ENCODE measurements around the gene SORCS2. TPM values are rescaled to one million over a fixed set of nuclear protein-coding genes. Genes with fewer than 3 reads are reported as not detected.

The SORCS2 gene
- polyA plus RNA-seq, 1 donor (not counting 4 experiments of a cell fraction or from before 2014, with no cell fraction given) = 0.09 TPM

DNA sequence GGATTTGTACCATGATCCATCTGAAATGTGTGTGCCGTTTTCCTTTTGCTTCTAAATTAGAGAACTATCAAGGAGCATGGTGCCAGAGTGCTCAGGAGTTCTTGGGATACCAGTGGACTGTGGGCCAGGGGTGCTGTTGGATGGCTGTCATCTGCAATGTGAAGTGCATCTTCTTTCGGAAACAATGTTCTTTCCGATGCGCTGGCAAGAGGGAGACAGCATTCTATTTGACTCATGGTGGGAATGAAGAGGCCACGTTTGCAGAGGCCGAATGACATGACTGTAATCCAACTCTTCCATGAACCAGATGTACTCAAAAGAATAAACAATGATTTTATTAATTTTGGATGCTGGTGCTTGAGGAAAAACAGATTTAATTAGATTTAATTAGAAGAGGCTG lies 45.5 kb downstream of the SORCS2 start:
- no peak for FAIRE-seq
- Histone ChIP-seq H3K27me3 (ENCODE audit: control insufficient read depth, extremely low read depth, insufficient read depth, low read length) (no peaks in the 10 kb centered on the region), H3K9me3 (ENCODE audit: control insufficient read depth, low read depth, low read length) (peaks cover 3% of the 10 kb centered on the region), H3K4me3 (ENCODE audit: control insufficient read depth in 2 of 3, extremely low read depth in 1 of 3, insufficient read depth in 2 of 3, low read depth in 1 of 3, low read length in 3 of 3) (no peak overlapping the region), H4K20me1 (ENCODE audit: control insufficient read depth, extremely low read depth, insufficient read depth, low read length) (no peaks in the 10 kb centered on the region), H3K9me1 (ENCODE audit: control insufficient read depth, extremely low read depth, insufficient read depth, low read length) (no peaks in the 10 kb centered on the region), H3K79me2 (ENCODE audit: control insufficient read depth, insufficient read depth, low read length) (no peaks in the 10 kb centered on the region), H2AFZ (ENCODE audit: control insufficient read depth, low read length) (no peak overlapping the region), H3K36me3 (ENCODE audit: control insufficient read depth in 2 of 2, extremely low read depth in 1 of 2, insufficient read depth in 2 of 2, low read length in 2 of 2) (no peaks in the 10 kb centered on the region), H3K4me2 (ENCODE audit: control insufficient read depth, extremely low read depth, insufficient read depth, low read depth, low read length) (no peak overlapping the region), H3K27ac (ENCODE audit: control insufficient read depth, insufficient read depth, low read length) (no peak overlapping the region), H3K9ac (ENCODE audit: control insufficient read depth, extremely low read depth, insufficient read depth, low read length) (no peak overlapping the region), H3K4me1 (ENCODE audit: control insufficient read depth, extremely low read depth, insufficient read depth, low read length) (no peaks in the 10 kb centered on the region)
- dilution Hi-C loops (cut with MboI; ENCODE audit: extremely low pct_ligation_motif_present, low sequenced_read_pairs) = no loop called here
- no peak for DNase-seq (ENCODE audit: low read depth, low spot score)
- no peak for TF ChIP-seq EZH2 (IDR thresholded peaks at IDR 0.05; ENCODE audit: low read length)
- TF ChIP-seq, protein P1, sequence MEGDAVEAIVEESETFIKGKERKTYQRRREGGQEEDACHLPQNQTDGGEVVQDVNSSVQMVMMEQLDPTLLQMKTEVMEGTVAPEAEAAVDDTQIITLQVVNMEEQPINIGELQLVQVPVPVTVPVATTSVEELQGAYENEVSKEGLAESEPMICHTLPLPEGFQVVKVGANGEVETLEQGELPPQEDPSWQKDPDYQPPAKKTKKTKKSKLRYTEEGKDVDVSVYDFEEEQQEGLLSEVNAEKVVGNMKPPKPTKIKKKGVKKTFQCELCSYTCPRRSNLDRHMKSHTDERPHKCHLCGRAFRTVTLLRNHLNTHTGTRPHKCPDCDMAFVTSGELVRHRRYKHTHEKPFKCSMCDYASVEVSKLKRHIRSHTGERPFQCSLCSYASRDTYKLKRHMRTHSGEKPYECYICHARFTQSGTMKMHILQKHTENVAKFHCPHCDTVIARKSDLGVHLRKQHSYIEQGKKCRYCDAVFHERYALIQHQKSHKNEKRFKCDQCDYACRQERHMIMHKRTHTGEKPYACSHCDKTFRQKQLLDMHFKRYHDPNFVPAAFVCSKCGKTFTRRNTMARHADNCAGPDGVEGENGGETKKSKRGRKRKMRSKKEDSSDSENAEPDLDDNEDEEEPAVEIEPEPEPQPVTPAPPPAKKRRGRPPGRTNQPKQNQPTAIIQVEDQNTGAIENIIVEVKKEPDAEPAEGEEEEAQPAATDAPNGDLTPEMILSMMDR (optimal IDR thresholded peaks at IDR 0.05 in 1 of 3, IDR thresholded peaks at IDR 0.05 in 1 of 3, conservative IDR thresholded peaks at IDR 0.05 in 1 of 3; ENCODE audit: extremely low read depth in 1 of 3, insufficient read depth in 2 of 3, low read length in 3 of 3) = no peak

DNA sequence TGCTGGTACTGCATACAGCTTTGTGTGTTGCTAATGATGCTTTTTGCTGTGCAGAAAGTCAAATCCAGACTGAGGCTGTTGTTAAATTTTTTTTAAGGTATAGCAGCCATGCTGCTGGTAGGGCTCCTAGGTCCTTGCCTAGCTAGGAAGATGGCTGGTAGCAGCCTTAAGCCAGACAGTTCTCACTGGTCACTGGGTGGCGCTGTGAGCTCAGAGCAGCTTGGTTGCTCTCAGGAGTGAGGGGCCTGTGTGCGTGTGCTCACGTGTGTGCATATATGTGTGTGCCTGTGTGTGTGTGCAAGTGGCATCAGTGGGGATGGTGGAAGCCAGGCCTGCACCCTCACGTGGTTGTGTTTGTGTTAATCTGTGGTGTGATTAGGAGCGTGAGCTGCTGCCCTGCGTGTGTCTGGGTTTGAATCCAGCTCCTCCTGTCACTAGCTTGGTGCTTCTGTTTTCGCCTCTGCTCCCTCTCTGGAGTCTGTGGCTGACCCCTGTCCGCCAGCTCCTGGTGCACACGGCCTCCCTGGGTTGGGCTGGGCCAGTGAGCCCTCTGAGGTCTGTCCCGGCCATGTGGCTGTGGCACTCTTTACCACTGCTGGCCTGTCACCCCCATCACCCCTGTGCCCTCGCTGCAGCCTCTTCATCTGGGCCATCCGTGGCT lies 46.1 kb downstream of the SORCS2 start:
- DNase-seq (ENCODE audit: low read depth, low spot score) (no peak), FAIRE-seq (no peak)
- Histone ChIP-seq H2AFZ (ENCODE audit: control insufficient read depth, low read length) (no peak overlapping the region), H4K20me1 (ENCODE audit: control insufficient read depth, extremely low read depth, insufficient read depth, low read length) (no peaks in the 10 kb centered on the region), H3K4me2 (ENCODE audit: control insufficient read depth, extremely low read depth, insufficient read depth, low read depth, low read length) (no peak overlapping the region), H3K36me3 (ENCODE audit: control insufficient read depth in 2 of 2, extremely low read depth in 1 of 2, insufficient read depth in 2 of 2, low read length in 2 of 2) (no peaks in the 10 kb centered on the region), H3K27me3 (ENCODE audit: control insufficient read depth, extremely low read depth, insufficient read depth, low read length) (peaks cover 4% of the 10 kb centered on the region), H3K9ac (ENCODE audit: control insufficient read depth, extremely low read depth, insufficient read depth, low read length) (no peak overlapping the region), H3K4me3 (ENCODE audit: control insufficient read depth in 2 of 3, extremely low read depth in 1 of 3, insufficient read depth in 2 of 3, low read depth in 1 of 3, low read length in 3 of 3) (no peak overlapping the region), H3K9me1 (ENCODE audit: control insufficient read depth, extremely low read depth, insufficient read depth, low read length) (no peaks in the 10 kb centered on the region), H3K27ac (ENCODE audit: control insufficient read depth, insufficient read depth, low read length) (no peak overlapping the region), H3K79me2 (ENCODE audit: control insufficient read depth, insufficient read depth, low read length) (no peaks in the 10 kb centered on the region), H3K4me1 (ENCODE audit: control insufficient read depth, extremely low read depth, insufficient read depth, low read length) (no peaks in the 10 kb centered on the region), H3K9me3 (ENCODE audit: control insufficient read depth, low read depth, low read length) (peaks cover 3% of the 10 kb centered on the region)
- dilution Hi-C loops (cut with MboI; ENCODE audit: extremely low pct_ligation_motif_present, low sequenced_read_pairs) = no loop called here
- TF ChIP-seq, protein P1 (optimal IDR thresholded peaks at IDR 0.05 in 1 of 3, IDR thresholded peaks at IDR 0.05 in 1 of 3, conservative IDR thresholded peaks at IDR 0.05 in 1 of 3; ENCODE audit: extremely low read depth in 1 of 3, insufficient read depth in 2 of 3, low read length in 3 of 3) = peak in 1 of 3 experiments; percentile 20
- TF ChIP-seq EZH2 (IDR thresholded peaks at IDR 0.05; ENCODE audit: low read length) = no peak

Measured in keratinocyte (primary cell).